ENCODE measurements around the gene GPR15.

- TF ChIP-seq, protein P1, sequence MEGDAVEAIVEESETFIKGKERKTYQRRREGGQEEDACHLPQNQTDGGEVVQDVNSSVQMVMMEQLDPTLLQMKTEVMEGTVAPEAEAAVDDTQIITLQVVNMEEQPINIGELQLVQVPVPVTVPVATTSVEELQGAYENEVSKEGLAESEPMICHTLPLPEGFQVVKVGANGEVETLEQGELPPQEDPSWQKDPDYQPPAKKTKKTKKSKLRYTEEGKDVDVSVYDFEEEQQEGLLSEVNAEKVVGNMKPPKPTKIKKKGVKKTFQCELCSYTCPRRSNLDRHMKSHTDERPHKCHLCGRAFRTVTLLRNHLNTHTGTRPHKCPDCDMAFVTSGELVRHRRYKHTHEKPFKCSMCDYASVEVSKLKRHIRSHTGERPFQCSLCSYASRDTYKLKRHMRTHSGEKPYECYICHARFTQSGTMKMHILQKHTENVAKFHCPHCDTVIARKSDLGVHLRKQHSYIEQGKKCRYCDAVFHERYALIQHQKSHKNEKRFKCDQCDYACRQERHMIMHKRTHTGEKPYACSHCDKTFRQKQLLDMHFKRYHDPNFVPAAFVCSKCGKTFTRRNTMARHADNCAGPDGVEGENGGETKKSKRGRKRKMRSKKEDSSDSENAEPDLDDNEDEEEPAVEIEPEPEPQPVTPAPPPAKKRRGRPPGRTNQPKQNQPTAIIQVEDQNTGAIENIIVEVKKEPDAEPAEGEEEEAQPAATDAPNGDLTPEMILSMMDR (IDR thresholded peaks at IDR 0.05): no peak
- TF ChIP-seq POLR2A (IDR thresholded peaks at IDR 0.05): no peak
Measured at GRCh38 chr3:98582042-98582441, 50.3 kb downstream of the GPR15 start.
